Ishikawa (cell line): ENCODE results near the gene ENOX1.

Source experiments
- CEBPB ChIP-seq: IDR thresholded peaks from 2 replicates; pipeline ENCODE4 v1.6.1; 2012
- CREB1 ChIP-seq: IDR thresholded peaks from 2 replicates; pipeline ENCODE4 v1.6.1; 2012; ENCODE audit warnings: low read depth
- EGR1 ChIP-seq: IDR thresholded peaks from 2 replicates; pipeline ENCODE4 v1.6.1; 2012
- EP300 ChIP-seq: IDR thresholded peaks from 2 replicates; pipeline ENCODE4 v1.6.1; 2012; ENCODE audit warnings: borderline replicate concordance
- FOXM1 ChIP-seq: IDR thresholded peaks from 2 replicates; pipeline ENCODE4 v1.6.1; 2012; ENCODE audit warnings: low read depth, borderline replicate concordance
- NFIC ChIP-seq: IDR thresholded peaks from 2 replicates; pipeline ENCODE4 v1.6.1; 2012
- RAD21 ChIP-seq: IDR thresholded peaks from 2 replicates; pipeline ENCODE4 v1.6.1; 2012; ENCODE audit warnings: low read depth
- REST ChIP-seq: IDR thresholded peaks from 2 replicates; pipeline ENCODE4 v1.6.1; 2012; ENCODE audit warnings: low read depth, mild to moderate bottlenecking
- TAF1 ChIP-seq: IDR thresholded peaks from 2 replicates; pipeline ENCODE4 v1.6.1; 2012; ENCODE audit warnings: low read depth, mild to moderate bottlenecking
- TCF12 ChIP-seq: IDR thresholded peaks from 2 replicates; pipeline ENCODE4 v1.6.1; 2012; ENCODE audit warnings: low read depth
- TEAD4 ChIP-seq: IDR thresholded peaks from 2 replicates; pipeline ENCODE4 v1.6.1; 2012
- USF1 ChIP-seq: IDR thresholded peaks from 2 replicates; pipeline ENCODE4 v1.6.1; 2012
- YY1 ChIP-seq: IDR thresholded peaks from 2 replicates; pipeline ENCODE4 v1.6.1; 2012; ENCODE audit warnings: low read depth
- ZBTB7A ChIP-seq: IDR thresholded peaks from 2 replicates; pipeline ENCODE4 v1.6.1; 2012; ENCODE audit warnings: low read depth
- TF ChIP-seq, protein P1 (sequence below): IDR thresholded peaks from 2 replicates; pipeline ENCODE4 v1.6.1; 2012

Gene ENOX1

DNA sequence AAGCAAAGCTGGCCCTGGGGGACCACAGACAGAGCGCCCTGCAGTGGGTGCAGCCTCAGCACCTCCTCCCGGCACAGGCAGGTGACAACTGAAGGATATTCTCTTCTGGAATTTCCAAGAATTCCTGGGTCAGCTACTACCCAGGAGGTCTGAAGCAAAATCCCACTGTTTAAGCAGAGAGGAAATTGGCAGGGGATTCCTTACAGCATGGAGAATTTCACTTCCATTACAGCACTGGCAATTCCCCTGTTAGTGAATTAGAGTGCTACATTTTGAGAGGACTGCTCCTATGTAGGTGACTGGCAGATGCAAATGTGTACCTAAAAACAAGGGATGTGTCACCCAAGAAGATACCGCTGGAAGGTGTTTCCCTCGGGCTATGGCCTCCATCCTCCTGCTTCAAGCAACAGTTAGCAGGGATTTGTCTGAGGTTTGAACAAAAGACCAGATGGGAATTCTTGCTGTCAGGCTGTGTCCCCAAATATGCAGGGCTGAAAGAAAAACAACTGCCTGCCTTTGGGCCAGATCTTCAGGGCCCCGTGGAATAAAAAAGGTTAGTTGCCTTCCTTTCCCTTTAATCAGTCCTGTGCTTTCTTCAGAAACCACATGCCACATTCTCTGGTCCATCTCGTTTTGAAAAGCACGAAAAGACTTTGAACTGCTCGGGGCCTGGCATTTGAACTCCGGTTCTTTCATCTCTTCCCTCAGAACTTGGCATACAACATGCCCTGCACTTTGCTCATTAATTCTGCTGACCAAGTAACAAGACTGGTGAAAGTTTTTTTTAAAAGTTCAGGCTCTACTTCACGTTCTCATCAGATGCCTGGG is 466.9 kb downstream of the ENOX1 start:
- TF ChIP-seq REST (no peak), RAD21 (no peak)

DNA sequence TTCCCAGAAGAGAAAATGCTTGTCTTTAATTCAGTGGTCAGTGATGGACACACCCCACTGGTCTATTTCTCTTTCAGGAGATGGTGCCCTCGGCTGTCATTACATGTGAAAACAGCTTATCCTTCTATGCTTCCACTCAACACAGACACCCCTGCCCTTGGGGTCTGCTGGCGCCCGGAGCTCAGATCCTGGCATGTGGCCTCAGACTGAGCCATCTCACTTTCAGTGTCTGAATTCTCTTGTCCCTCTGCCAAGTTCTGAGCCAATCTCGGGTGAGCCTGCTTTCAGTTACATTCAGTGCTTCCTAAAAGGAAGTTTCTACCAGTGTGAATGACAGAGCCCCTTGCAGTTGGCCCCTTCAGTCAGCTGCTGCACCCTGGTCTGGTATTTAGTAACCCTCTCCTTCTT is 469.8 kb downstream of the ENOX1 start:
- TF ChIP-seq REST (no peak), NFIC (no peak), FOXM1 (no peak), TAF1 (no peak), RAD21 (no peak), USF1 (no peak), EGR1 (no peak), ZBTB7A (no peak), TEAD4 (no peak), CEBPB (no peak), EP300 (no peak), TCF12 (no peak), YY1 (no peak), CREB1 (no peak)
- TF ChIP-seq, protein P1, sequence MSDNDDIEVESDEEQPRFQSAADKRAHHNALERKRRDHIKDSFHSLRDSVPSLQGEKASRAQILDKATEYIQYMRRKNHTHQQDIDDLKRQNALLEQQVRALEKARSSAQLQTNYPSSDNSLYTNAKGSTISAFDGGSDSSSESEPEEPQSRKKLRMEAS, result no peak

- TF ChIP-seq CEBPB, result no peak
- TF ChIP-seq RAD21, result no peak
Measured at GRCh38 chr13:43316281-43316680, 470.5 kb downstream of the ENOX1 start.

DNA sequence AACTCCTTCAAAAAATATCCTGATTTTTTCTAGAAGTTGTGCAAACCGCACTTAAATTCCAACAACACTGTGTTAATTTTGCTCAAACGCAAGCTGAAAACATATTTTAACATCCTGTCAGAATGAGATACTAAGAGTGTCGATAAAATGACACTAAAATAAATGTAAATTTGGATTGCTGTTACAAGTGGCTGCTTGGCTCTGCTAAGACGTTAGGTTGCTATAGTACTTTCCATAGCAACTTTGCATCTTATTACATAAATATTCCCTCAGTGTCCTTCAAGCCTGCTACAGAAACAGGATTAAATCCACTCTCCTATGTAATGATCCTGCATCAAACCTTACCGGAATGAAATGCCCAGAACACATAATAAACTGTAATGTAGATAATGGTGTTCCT is 471.2 kb downstream of the ENOX1 start:
- no peak for TF ChIP-seq FOXM1
- no peak for TF ChIP-seq TCF12
- TF ChIP-seq EGR1, result no peak
- TF ChIP-seq YY1, result no peak
- TF ChIP-seq REST, result no peak
- no peak for TF ChIP-seq CREB1
- TF ChIP-seq ZBTB7A, result no peak

DNA sequence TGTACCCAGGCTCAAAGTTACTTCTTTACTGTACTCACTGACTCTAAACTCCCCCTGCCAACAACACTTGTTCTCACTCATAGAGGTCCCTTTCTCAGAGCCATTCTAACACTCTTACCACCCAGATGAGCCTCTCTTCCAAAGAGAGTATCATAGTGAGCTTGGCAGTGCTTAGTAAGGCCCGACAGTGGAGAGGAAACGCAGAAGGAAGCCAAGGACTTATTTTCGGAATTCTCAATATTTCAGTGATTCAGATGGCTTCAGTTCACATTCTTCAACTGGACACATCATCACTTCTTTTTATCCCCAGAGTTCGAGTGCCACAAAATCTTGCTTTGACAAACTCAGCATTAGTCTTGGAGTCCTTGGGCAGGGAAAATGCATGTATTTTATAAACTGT is 477.5 kb downstream of the ENOX1 start:
- no peak for TF ChIP-seq REST
- no peak for TF ChIP-seq TCF12
- TF ChIP-seq, protein P1, result no peak
- no peak for TF ChIP-seq FOXM1
